Endodermal cell (in vitro differentiated cells): Measurements from ENCODE around the gene RFX4. TPM values are rescaled to one million over a fixed set of nuclear protein-coding genes. Genes with fewer than 3 reads are reported as not detected.

Source experiments
- DNase-seq: peaks from one replicate; pipeline ENCODE4 v3.0.0-alpha.2; 2017
- H3K27ac ChIP-seq: 2 replicates; pipeline ENCODE4 v1.5.1; 2013; ENCODE audit warnings: mild to moderate bottlenecking, low read depth, low read length, moderate library complexity
- H3K27me3 ChIP-seq: 2 replicates; pipeline ENCODE4 v1.6.1; 2013; ENCODE audit warnings: mild to moderate bottlenecking, low read length, moderate library complexity; ENCODE audit not compliant: insufficient read depth, control insufficient read depth, poor library complexity, severe bottlenecking
- H3K36me3 ChIP-seq: 2 replicates; pipeline ENCODE4 v1.7.0; 2013; ENCODE audit warnings: mild to moderate bottlenecking, low read length, moderate library complexity; ENCODE audit not compliant: control insufficient read depth, insufficient read depth
- H3K4me1 ChIP-seq: one replicate; pipeline ENCODE4 v1.7.0; 2013; ENCODE audit warnings: low read length; ENCODE audit not compliant: control insufficient read depth, insufficient read depth
- H3K4me3 ChIP-seq: 2 replicates; pipeline ENCODE4 v1.5.1; 2013; ENCODE audit warnings: mild to moderate bottlenecking, low read length, moderate library complexity
- H3K9ac ChIP-seq: 2 replicates; pipeline ENCODE4 v1.6.1; 2013; ENCODE audit warnings: mild to moderate bottlenecking, low read length, moderate library complexity; ENCODE audit not compliant: poor library complexity, severe bottlenecking; ENCODE audit errors: extremely low read depth
- H3K9me3 ChIP-seq: 2 replicates; pipeline ENCODE4 v1.6.1; 2013; ENCODE audit warnings: mild to moderate bottlenecking, low read length, moderate library complexity; ENCODE audit not compliant: control insufficient read depth
- H3K27ac Mint-ChIP-seq: 2 replicates; pipeline ENCODE4 v1.8.0; 2020; ENCODE audit warnings: mixed read lengths
- H3K27me3 Mint-ChIP-seq: 2 replicates; pipeline ENCODE4 v1.8.0; 2021; ENCODE audit warnings: mild to moderate bottlenecking, mixed read lengths; ENCODE audit not compliant: insufficient read depth
- H3K36me3 Mint-ChIP-seq: 2 replicates; pipeline ENCODE4 v1.8.0; 2020; ENCODE audit warnings: low read depth, mixed read lengths
- H3K4me1 Mint-ChIP-seq: 2 replicates; pipeline ENCODE4 v1.8.0; 2020; ENCODE audit warnings: mixed read lengths
- H3K4me3 Mint-ChIP-seq: 2 replicates; pipeline ENCODE4 v1.8.0; 2020; ENCODE audit warnings: mild to moderate bottlenecking, moderate library complexity, mixed read lengths
- H3K9me3 Mint-ChIP-seq: 2 replicates; pipeline ENCODE4 v1.8.0; 2020; ENCODE audit warnings: mild to moderate bottlenecking, mixed read lengths
- CTCF ChIP-seq: fragments of 200-600 bp; sonication (generic); conservative IDR thresholded peaks from 2 replicates; pipeline ENCODE4 v1.5.0; 2021; ENCODE audit warnings: antibody characterized with exemption, mild to moderate bottlenecking
- WGBS, 2 experiments: methylation state at CpG; one replicate each; pipeline versions ENCODE4 v1.1.5 to v1.1.7; 2013; ENCODE audit warnings: missing lambda C conversion rate in 2 of 2, mixed read lengths in 1 of 2; ENCODE audit not compliant: insufficient coverage in 1 of 2, insufficient read length in 1 of 2; 5-methylcytosine and 5-hydroxymethylcytosine counted together
- total RNA-seq, 2 donors: library from RNA; stranded (reverse); fragmentation: NEBNext Ultra II Directional in 1 of 2; extraction: Animal tissue kit (Norgen Biotek cat#: 25700) in 1 of 2; gene quantifications; 2 replicates in 1 of 2; 3 replicates in 1 of 2; pipeline ENCODE4 v1.2.1, GENCODE V29; 2021

The RFX4 gene
- total RNA-seq, 2 donors from 2014 or later: 0.09 to 0.86 TPM

- TF ChIP-seq CTCF: no peak
- no peaks in the 10 kb centered on the region for H3K9me3 ChIP-seq
- WGBS, 2 experiments: 80 to 90% methylated on average over 2 to 4 of the region's 4 CpGs
- no peak for DNase-seq
- no peaks in the 10 kb centered on the region for H3K27me3 ChIP-seq
- H3K9me3 Mint-ChIP-seq: no peaks in the 10 kb centered on the region
- no peaks in the 10 kb centered on the region for H3K36me3 Mint-ChIP-seq
- H3K27ac ChIP-seq: no peak overlapping the region
- H3K27ac Mint-ChIP-seq: no peak overlapping the region
- peaks cover 4% of the 10 kb centered on the region for H3K4me1 Mint-ChIP-seq
- H3K4me3 ChIP-seq: no peak overlapping the region
- no peaks in the 10 kb centered on the region for H3K36me3 ChIP-seq
- H3K27me3 Mint-ChIP-seq: peaks cover 2% of the 10 kb centered on the region
- no peak overlapping the region for H3K4me3 Mint-ChIP-seq
- H3K4me1 ChIP-seq: no peaks in the 10 kb centered on the region
- H3K9ac ChIP-seq: no peak overlapping the region
These were observed 150.9 kb downstream of the RFX4 start for GRCh38 chr12:106733660-106734059.

- no peak for TF ChIP-seq CTCF
- no peaks in the 10 kb centered on the region for H3K36me3 Mint-ChIP-seq
- H3K27me3 Mint-ChIP-seq: peaks cover 2% of the 10 kb centered on the region
- Histone ChIP-seq H3K36me3 (no peaks in the 10 kb centered on the region), H3K9me3 (no peaks in the 10 kb centered on the region), H3K27me3 (no peaks in the 10 kb centered on the region), H3K9ac (no peak overlapping the region), H3K4me3 (no peak overlapping the region), H3K4me1 (no peaks in the 10 kb centered on the region), H3K27ac (no peak overlapping the region)
- H3K4me1 Mint-ChIP-seq: peaks cover 7% of the 10 kb centered on the region
- H3K9me3 Mint-ChIP-seq: no peaks in the 10 kb centered on the region
- no peak overlapping the region for H3K4me3 Mint-ChIP-seq
- 88 to 92% methylated on average over 5 to 8 of the region's 9 CpGs for WGBS, 2 experiments
- H3K27ac Mint-ChIP-seq: no peak overlapping the region
- peak; percentile 55 for DNase-seq
These were observed 153.5 kb downstream of the RFX4 start for GRCh38 chr12:106736051-106736957.

GRCh38 chr12:106739318-106739717 lies 156.5 kb downstream of the RFX4 start:
- no peak overlapping the region for H3K27ac Mint-ChIP-seq
- no peaks in the 10 kb centered on the region for H3K27me3 ChIP-seq
- peaks cover 23% of the 10 kb centered on the region for H3K4me1 Mint-ChIP-seq
- no peaks in the 10 kb centered on the region for H3K9me3 ChIP-seq
- no peak for DNase-seq
- no peaks in the 10 kb centered on the region for H3K9me3 Mint-ChIP-seq
- H3K4me1 ChIP-seq: no peaks in the 10 kb centered on the region
- H3K27ac ChIP-seq: no peak overlapping the region
- TF ChIP-seq CTCF: no peak
- H3K4me3 ChIP-seq: no peak overlapping the region
- no peak overlapping the region for H3K9ac ChIP-seq
- 88 to 95% methylated on average over 1 to 3 of the region's 4 CpGs for WGBS, 2 experiments
- no peaks in the 10 kb centered on the region for H3K36me3 Mint-ChIP-seq
- H3K4me3 Mint-ChIP-seq: no peak overlapping the region
- no peaks in the 10 kb centered on the region for H3K27me3 Mint-ChIP-seq
- no peaks in the 10 kb centered on the region for H3K36me3 ChIP-seq
